SK-N-SH (cell line): ENCODE measurements around the gene HM13. TPM values are rescaled to one million over a fixed set of nuclear protein-coding genes. Genes with fewer than 3 reads are reported as not detected.

ENCODE experiments used
- CTCF ChIA-PET: fragments of 300-600, 350-600 bp; formaldehyde crosslinking; extraction: SDS; loops from one replicate; lab custom pipeline; 2021; lab: Yijun Ruan, JAX
- POLR2A ChIA-PET: fragments of 350-600 bp; sonication (Branson Sonifier 250); formaldehyde crosslinking; extraction: SDS; loops from one replicate; lab custom pipeline; 2020; ENCODE audit warnings: antibody characterized with exemption, inconsistent platforms; lab: Yijun Ruan, JAX
- DNase-seq: peaks from one replicate; pipeline ENCODE4 v3.0.0; 2012
- H2AFZ ChIP-seq: fragments of 200-600 bp; sonication (generic); 2 replicates; pipeline ENCODE4 v1.8.1; 2016; ENCODE audit warnings: antibody characterized with exemption, mild to moderate bottlenecking, low read depth
- H3F3A ChIP-seq: fragments of 200-600 bp; sonication (generic); replicated peaks from 2 replicates; pipeline ENCODE3; 2016; ENCODE audit warnings: antibody characterized with exemption, mild to moderate bottlenecking; ENCODE audit not compliant: insufficient read depth
- H3K27ac ChIP-seq, 2 experiments: fragments of 200-500 bp in 1 of 2; fragments of 200-600 bp in 1 of 2; sonication (Bioruptor generic) in 1 of 2; sonication (generic), shearing (Covaris generic) in 1 of 2; 2 replicates each; pipeline versions ENCODE4 v1.5.1 to v1.6.1; 2014 to 2016; ENCODE audit warnings: low read depth in 2 of 2, inconsistent platforms in 1 of 2, low read length in 1 of 2, mild to moderate bottlenecking in 1 of 2, mixed read lengths in 1 of 2
- H3K27me3 ChIP-seq: fragments of 200-600 bp; sonication (generic), shearing (Covaris generic); 2 replicates; pipeline ENCODE4 v1.6.1; 2016; ENCODE audit warnings: mixed run types; ENCODE audit not compliant: insufficient read depth
- H3K36me3 ChIP-seq, 2 experiments: fragments of 200-500 bp in 1 of 2; fragments of 200-600 bp in 1 of 2; sonication (Bioruptor generic) in 1 of 2; sonication (generic) in 1 of 2; replicated peaks in 1 of 2; 2 replicates each; pipeline versions ENCODE3 to v1.5.1; 2014 to 2016; ENCODE audit warnings: low read length in 1 of 2, mild to moderate bottlenecking in 1 of 2; ENCODE audit not compliant: insufficient read depth in 2 of 2, control insufficient read depth in 1 of 2
- H3K4me1 ChIP-seq, 2 experiments: fragments of 200-500 bp in 1 of 2; fragments of 200-600 bp in 1 of 2; sonication (Bioruptor generic) in 1 of 2; sonication (generic), shearing (Covaris generic) in 1 of 2; 2 replicates each; pipeline versions ENCODE4 v1.5.1 to v1.6.1; 2014 to 2016; ENCODE audit warnings: low read depth in 1 of 2, low read length in 1 of 2, mixed run types in 1 of 2; ENCODE audit not compliant: insufficient read depth in 2 of 2, control insufficient read depth in 1 of 2
- H3K4me2 ChIP-seq: fragments of 200-600 bp; sonication (generic), shearing (Covaris generic); 2 replicates; pipeline ENCODE4 v1.6.1; 2017; ENCODE audit warnings: mixed run types
- H3K4me3 ChIP-seq, 2 experiments: fragments of 200-500 bp in 1 of 2; fragments of 200-600 bp in 1 of 2; sonication (Bioruptor generic) in 1 of 2; sonication (generic), shearing (Covaris generic) in 1 of 2; 2 replicates each; pipeline versions ENCODE4 v1.5.1 to v1.8.1; 2014 to 2016; ENCODE audit warnings: low read depth in 2 of 2, inconsistent platforms in 1 of 2, low read length in 1 of 2, mild to moderate bottlenecking in 1 of 2, mixed read lengths in 1 of 2, moderate library complexity in 1 of 2
- H3K79me2 ChIP-seq: fragments of 200-600 bp; sonication (generic); 2 replicates; pipeline ENCODE4 v1.8.1; 2017; ENCODE audit warnings: mild to moderate bottlenecking; ENCODE audit not compliant: insufficient read depth
- H3K9ac ChIP-seq: fragments of 200-600 bp; sonication (generic); 2 replicates; pipeline ENCODE4 v1.6.1; 2017; ENCODE audit warnings: mixed run types
- H3K9me2 ChIP-seq: fragments of 200-600 bp; sonication (generic); 2 replicates; pipeline ENCODE4 v1.6.1; 2017; ENCODE audit warnings: mixed run types
- H3K9me3 ChIP-seq: fragments of 200-600 bp; sonication (generic); 2 replicates; pipeline ENCODE4 v1.6.1; 2017; ENCODE audit warnings: mixed run types, mild to moderate bottlenecking, moderate library complexity
- H4K20me1 ChIP-seq: fragments of 200-600 bp; sonication (generic); 2 replicates; pipeline ENCODE4 v1.6.1; 2017; ENCODE audit warnings: mild to moderate bottlenecking, mixed run types; ENCODE audit not compliant: insufficient read depth
- EP300 ChIP-seq, 2 experiments: IDR thresholded peaks; 2 replicates each; pipeline versions ENCODE4 v1.4.0 to v1.6.1; 2012; ENCODE audit warnings: borderline replicate concordance in 1 of 2, low read depth in 1 of 2, low read length in 1 of 2
- FOSL2 ChIP-seq: IDR thresholded peaks from 2 replicates; pipeline ENCODE4 v1.4.0; 2012; ENCODE audit warnings: low read depth, mild to moderate bottlenecking, moderate library complexity, borderline replicate concordance
- FOXM1 ChIP-seq: IDR thresholded peaks from 2 replicates; pipeline ENCODE4 v1.4.0; 2012; ENCODE audit warnings: low read depth, mild to moderate bottlenecking
- IRF3 ChIP-seq: fragments of 150-350 bp; IDR thresholded peaks from 2 replicates; pipeline ENCODE4 v1.6.1; 2016; ENCODE audit warnings: mild to moderate bottlenecking, low read depth, low read length
- JUND ChIP-seq: IDR thresholded peaks from 2 replicates; pipeline ENCODE4 v1.4.0; 2012
- MAX ChIP-seq: IDR thresholded peaks from 2 replicates; pipeline ENCODE4 v1.4.0; 2012; ENCODE audit warnings: low read depth
- NFIC ChIP-seq: IDR thresholded peaks from 2 replicates; pipeline ENCODE4 v1.4.0; 2012; ENCODE audit warnings: borderline replicate concordance
- PBX3 ChIP-seq: IDR thresholded peaks from 2 replicates; pipeline ENCODE4; 2012
- POLR2AphosphoS5 ChIP-seq: IDR thresholded peaks from 2 replicates; pipeline ENCODE4 v1.6.1; 2012; ENCODE audit warnings: low read depth, low read length
- RCOR1 ChIP-seq: fragments of 150-350 bp; IDR thresholded peaks from 2 replicates; pipeline ENCODE4 v1.6.1; 2017; ENCODE audit warnings: antibody characterized with exemption, low read length
- REST ChIP-seq: IDR thresholded peaks from 2 replicates; pipeline ENCODE4 v1.6.1; 2012; ENCODE audit warnings: mild to moderate bottlenecking, low read depth, low read length, moderate library complexity
- RXRA ChIP-seq: IDR thresholded peaks from 2 replicates; pipeline ENCODE4 v1.4.0; 2012; ENCODE audit warnings: low read depth, mild to moderate bottlenecking, borderline replicate concordance
- TCF12 ChIP-seq: IDR thresholded peaks from 2 replicates; pipeline ENCODE4 v1.4.0; 2012
- TEAD4 ChIP-seq: IDR thresholded peaks from 2 replicates; pipeline ENCODE4 v1.4.0; 2012; ENCODE audit warnings: mild to moderate bottlenecking, borderline replicate concordance; ENCODE audit not compliant: insufficient read depth
- USF1 ChIP-seq: IDR thresholded peaks from 2 replicates; pipeline ENCODE4 v1.4.0; 2012; ENCODE audit warnings: low read depth, borderline replicate concordance
- WGBS: methylation state at CpG from one replicate; pipeline ENCODE4 v1.1.6; 2017; ENCODE audit warnings: low lambda C conversion rate; 5-methylcytosine and 5-hydroxymethylcytosine counted together
- polyA plus RNA-seq, 3 experiments: library from polyadenylated mRNA; depleted of rRNA; stranded (reverse); fragments of >200 nt; gene quantifications; 2 replicates each; pipeline ENCODE4 v1.2.3, GENCODE V29; 2012

HM13 gene
- polyA plus RNA-seq, 1 of the 3 experiments (the other 2 are of a cell fraction), result 160 TPM

GRCh38 chr20:31560746-31561598 lies 46.7 kb downstream of the HM13 start:
- WGBS, result 4% methylated on average over 7 of the region's 7 CpGs
- TF ChIP-seq TCF12 (peak; percentile 90), RCOR1 (no peak), USF1 (no peak), JUND (peak; percentile 94), REST (peak; percentile 27; the same call in 1 of the 2 replicates), MAX (peak; percentile 40; the same call in 1 of the 2 replicates), PBX3 (peak; percentile 53), FOSL2 (peak; percentile 99), RXRA (peak; percentile 86; the same call in 1 of the 2 replicates), EP300 (IDR thresholded peaks at IDR 0.05; ENCODE audit: borderline replicate concordance in 1 of 2, low read depth in 1 of 2, low read length in 1 of 2) (peak in 1 of 2 experiments; percentile 89; a peak in 2 of 4 replicates), NFIC (peak; percentile 86), POLR2AphosphoS5 (no peak), FOXM1 (peak; percentile 45; the same call in 1 of the 2 replicates), IRF3 (no peak), TEAD4 (peak; percentile 67; the same call in 1 of the 2 replicates)
- no peak for DNase-seq
- no peaks in the 10 kb centered on the region; the same call in 1 of the 2 replicates for H3K79me2 ChIP-seq
- no peaks in the 10 kb centered on the region for H3K9me2 ChIP-seq
- H3K27me3 ChIP-seq, result no peaks in the 10 kb centered on the region
- no peaks in the 10 kb centered on the region for H3K9me3 ChIP-seq
- peak overlapping the region in 1 of 2 experiments; percentile 54; a peak in 1 of 4 replicates for H3K4me3 ChIP-seq
- no peaks in the 10 kb centered on the region for H4K20me1 ChIP-seq
- ChIA-PET CTCF (interaction anchor here (0.8 to 31.0 kb wide), 19 partner anchors 10 to 172 kb away, joined by 3 to 1802 read pairs (median 4); partner anchors contain the start of genes BCL2L1 and ID1), POLR2A (interaction anchor here (0.9 to 5.3 kb wide), 2 partner anchors 43 to 52 kb away, joined by 3 to 48 read pairs; no protein-coding TSS in a partner anchor)
- peak overlapping the region; percentile 62 for H3K9ac ChIP-seq
- peak overlapping the region; percentile 73 to 96 for H3K27ac ChIP-seq
- H2AFZ ChIP-seq, result no peak overlapping the region
- H3F3A ChIP-seq, result peaks cover 43% of the 10 kb centered on the region
- H3K36me3 ChIP-seq, result peaks cover 23 to 31% of the 10 kb centered on the region in 2 experiments
- H3K4me2 ChIP-seq, result peak overlapping the region; percentile 61
- peaks cover 15 to 33% of the 10 kb centered on the region in 2 experiments for H3K4me1 ChIP-seq
